ENCODE data around the gene SLC6A13.

DNA sequence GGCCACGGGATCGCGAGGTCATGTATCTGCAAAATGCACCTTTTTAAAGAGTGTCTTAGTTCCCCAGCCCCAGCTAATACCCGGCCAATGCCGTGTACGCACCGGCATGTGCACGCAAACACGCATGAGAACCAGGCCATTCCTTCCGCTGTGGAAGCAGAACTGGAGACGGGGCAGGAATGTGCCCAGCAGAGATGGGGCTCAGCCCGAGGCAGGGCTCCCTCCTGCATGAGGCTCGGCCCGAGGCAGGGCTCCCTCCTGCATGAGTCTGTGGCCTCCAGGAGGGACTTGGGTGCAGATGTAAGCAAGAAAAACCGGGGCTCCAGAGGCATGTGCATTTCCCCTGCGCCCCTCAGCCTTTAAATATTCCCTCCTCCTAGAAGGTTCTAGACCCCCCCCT is 86.9 kb downstream of the SLC6A13 start:
- TF ChIP-seq, protein P1, sequence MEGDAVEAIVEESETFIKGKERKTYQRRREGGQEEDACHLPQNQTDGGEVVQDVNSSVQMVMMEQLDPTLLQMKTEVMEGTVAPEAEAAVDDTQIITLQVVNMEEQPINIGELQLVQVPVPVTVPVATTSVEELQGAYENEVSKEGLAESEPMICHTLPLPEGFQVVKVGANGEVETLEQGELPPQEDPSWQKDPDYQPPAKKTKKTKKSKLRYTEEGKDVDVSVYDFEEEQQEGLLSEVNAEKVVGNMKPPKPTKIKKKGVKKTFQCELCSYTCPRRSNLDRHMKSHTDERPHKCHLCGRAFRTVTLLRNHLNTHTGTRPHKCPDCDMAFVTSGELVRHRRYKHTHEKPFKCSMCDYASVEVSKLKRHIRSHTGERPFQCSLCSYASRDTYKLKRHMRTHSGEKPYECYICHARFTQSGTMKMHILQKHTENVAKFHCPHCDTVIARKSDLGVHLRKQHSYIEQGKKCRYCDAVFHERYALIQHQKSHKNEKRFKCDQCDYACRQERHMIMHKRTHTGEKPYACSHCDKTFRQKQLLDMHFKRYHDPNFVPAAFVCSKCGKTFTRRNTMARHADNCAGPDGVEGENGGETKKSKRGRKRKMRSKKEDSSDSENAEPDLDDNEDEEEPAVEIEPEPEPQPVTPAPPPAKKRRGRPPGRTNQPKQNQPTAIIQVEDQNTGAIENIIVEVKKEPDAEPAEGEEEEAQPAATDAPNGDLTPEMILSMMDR (IDR thresholded peaks at IDR 0.05) = no peak
- no peak for TF ChIP-seq POLR2A (IDR thresholded peaks at IDR 0.05)
